ENCODE measurements around the gene ZNF292. TPM values are rescaled to one million over a fixed set of nuclear protein-coding genes. Genes with fewer than 3 reads are reported as not detected.
"Not testable (repeated sequence)": the region's sequence is repeated elsewhere in the genome, so short reads cannot be mapped to it uniquely, and the experiment has no call there.

ZNF292 gene
- total and polyA plus RNA-seq, 2 donors (not counting 3 experiments of a cell fraction or from before 2014, with no cell fraction given): 3.5 to 24.9 TPM

DNA sequence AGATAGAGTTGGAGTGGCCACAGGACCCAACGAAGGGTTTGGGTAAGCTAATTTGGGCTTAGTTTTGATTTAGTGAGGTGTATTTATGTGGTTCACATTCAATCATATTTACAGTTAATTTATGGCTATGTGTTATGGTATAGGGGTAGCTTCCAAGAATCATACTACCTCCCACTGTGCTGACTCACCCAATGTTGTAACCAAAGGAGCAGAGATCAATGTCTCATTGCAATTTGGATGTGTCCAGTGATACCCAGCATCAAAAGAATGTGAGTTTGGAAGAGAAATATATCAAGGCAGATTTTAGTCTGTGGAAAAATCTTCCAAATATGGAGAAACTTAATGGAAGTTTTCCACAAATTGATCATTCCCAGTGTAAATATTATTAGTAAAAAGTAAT lies 141.8 kb downstream of the ZNF292 start:
- Histone ChIP-seq H3K27me3 (ENCODE audit: control insufficient read depth in 2 of 2, insufficient read depth in 2 of 2, low read length in 2 of 2) (peaks cover 0 to 13% of the 10 kb centered on the region in 2 experiments), H3K4me1 (ENCODE audit: control insufficient read depth, extremely low read depth, insufficient read depth, low read length) (no peaks in the 10 kb centered on the region), H4K20me1 (replicated peaks; ENCODE audit: control insufficient read depth, extremely low read depth, insufficient read depth, low read length) (no peaks in the 10 kb centered on the region), H2AFZ (ENCODE audit: low read depth, low read length) (no peak overlapping the region), H3K9me1 (replicated peaks; ENCODE audit: control insufficient read depth, extremely low read depth, insufficient read depth, low read length) (no peaks in the 10 kb centered on the region), H3K9me3 (replicated peaks; ENCODE audit: control insufficient read depth, insufficient read depth, low read length) (no peaks in the 10 kb centered on the region), H3K9ac (replicated peaks; ENCODE audit: extremely low read depth, insufficient read depth, low read length) (no peak overlapping the region), H3K79me2 (ENCODE audit: control insufficient read depth, insufficient read depth, low read length) (no peaks in the 10 kb centered on the region), H3K4me3 (replicated peaks in 1 of 3; ENCODE audit: insufficient read depth in 1 of 3, low read depth in 1 of 3, low read length in 3 of 3) (no peak overlapping the region), H3K36me3 (ENCODE audit: control insufficient read depth in 2 of 2, extremely low read depth in 1 of 2, insufficient read depth in 2 of 2, low read length in 2 of 2) (no peaks in the 10 kb centered on the region), H3K27ac (ENCODE audit: insufficient read depth, low read depth, low read length) (no peak overlapping the region), H3K4me2 (ENCODE audit: insufficient read depth, low read length) (no peak overlapping the region)
- intact Hi-C loops (cut with micrococcal nuclease): no loop called here
- TF ChIP-seq POLR2AphosphoS5 (IDR thresholded peaks at IDR 0.05; ENCODE audit: insufficient read depth, low read depth, low read length) (no peak), MYC (IDR thresholded peaks at IDR 0.05; ENCODE audit: low read depth, low read length) (no peak), GATA2 (IDR thresholded peaks at IDR 0.05; ENCODE audit: insufficient read depth, insufficient read length, low read depth, low read length) (no peak)
- TF ChIP-seq, protein P1, sequence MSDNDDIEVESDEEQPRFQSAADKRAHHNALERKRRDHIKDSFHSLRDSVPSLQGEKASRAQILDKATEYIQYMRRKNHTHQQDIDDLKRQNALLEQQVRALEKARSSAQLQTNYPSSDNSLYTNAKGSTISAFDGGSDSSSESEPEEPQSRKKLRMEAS (IDR thresholded peaks at IDR 0.05; ENCODE audit: insufficient read depth, insufficient read length): no peak
- TF ChIP-seq, protein P2, sequence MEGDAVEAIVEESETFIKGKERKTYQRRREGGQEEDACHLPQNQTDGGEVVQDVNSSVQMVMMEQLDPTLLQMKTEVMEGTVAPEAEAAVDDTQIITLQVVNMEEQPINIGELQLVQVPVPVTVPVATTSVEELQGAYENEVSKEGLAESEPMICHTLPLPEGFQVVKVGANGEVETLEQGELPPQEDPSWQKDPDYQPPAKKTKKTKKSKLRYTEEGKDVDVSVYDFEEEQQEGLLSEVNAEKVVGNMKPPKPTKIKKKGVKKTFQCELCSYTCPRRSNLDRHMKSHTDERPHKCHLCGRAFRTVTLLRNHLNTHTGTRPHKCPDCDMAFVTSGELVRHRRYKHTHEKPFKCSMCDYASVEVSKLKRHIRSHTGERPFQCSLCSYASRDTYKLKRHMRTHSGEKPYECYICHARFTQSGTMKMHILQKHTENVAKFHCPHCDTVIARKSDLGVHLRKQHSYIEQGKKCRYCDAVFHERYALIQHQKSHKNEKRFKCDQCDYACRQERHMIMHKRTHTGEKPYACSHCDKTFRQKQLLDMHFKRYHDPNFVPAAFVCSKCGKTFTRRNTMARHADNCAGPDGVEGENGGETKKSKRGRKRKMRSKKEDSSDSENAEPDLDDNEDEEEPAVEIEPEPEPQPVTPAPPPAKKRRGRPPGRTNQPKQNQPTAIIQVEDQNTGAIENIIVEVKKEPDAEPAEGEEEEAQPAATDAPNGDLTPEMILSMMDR (IDR thresholded peaks at IDR 0.05; ENCODE audit: extremely low read depth in 1 of 2, insufficient read depth in 1 of 2, low read depth in 1 of 2, low read length in 2 of 2): no peak
- POLR2A ChIA-PET: no interaction called here
- BruUV-seq (replicated peaks): no TSS peak
- CTCF ChIA-PET: no interaction called here
- DNase-seq (ENCODE audit: low read depth, low spot score) (no peak), FAIRE-seq (no peak)
- dilution Hi-C loops (cut with MboI; ENCODE audit: extremely low pct_ligation_motif_present, low sequenced_read_pairs): no loop called here

DNA sequence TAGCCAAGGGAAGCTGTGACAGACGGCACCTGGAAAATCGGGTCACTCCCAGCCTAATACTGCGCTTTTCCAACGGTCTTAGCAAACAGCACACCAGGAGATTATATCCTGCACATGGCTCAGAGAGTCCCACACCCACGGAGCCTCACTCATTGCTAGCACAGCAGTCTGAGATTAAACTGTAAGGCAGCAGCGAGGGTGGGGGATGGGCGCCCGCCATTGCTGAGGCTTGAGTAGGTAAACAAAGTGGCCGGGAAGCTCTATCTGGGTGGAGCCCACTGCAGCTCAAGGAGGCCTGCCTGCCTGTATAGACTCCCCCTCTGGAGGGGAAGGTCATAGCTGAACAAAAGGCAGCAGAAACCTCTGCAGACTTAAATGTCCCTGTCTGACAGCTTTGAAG lies 145.9 kb downstream of the ZNF292 start:
- H3K36me3 ChIP-seq (ENCODE audit: control insufficient read depth in 2 of 2, extremely low read depth in 1 of 2, insufficient read depth in 2 of 2, low read length in 2 of 2); DNase-seq (ENCODE audit: low read depth, low spot score); H4K20me1 ChIP-seq (replicated peaks; ENCODE audit: control insufficient read depth, extremely low read depth, insufficient read depth, low read length); H3K4me2 ChIP-seq (ENCODE audit: insufficient read depth, low read length); intact Hi-C loops (cut with micrococcal nuclease); H3K27ac ChIP-seq (ENCODE audit: insufficient read depth, low read depth, low read length); H3K4me3 ChIP-seq (replicated peaks in 1 of 3; ENCODE audit: insufficient read depth in 1 of 3, low read depth in 1 of 3, low read length in 3 of 3); H3K79me2 ChIP-seq (ENCODE audit: control insufficient read depth, insufficient read depth, low read length); BruUV-seq (replicated peaks); H3K4me1 ChIP-seq (ENCODE audit: control insufficient read depth, extremely low read depth, insufficient read depth, low read length); FAIRE-seq; H2AFZ ChIP-seq (ENCODE audit: low read depth, low read length); dilution Hi-C loops (cut with MboI; ENCODE audit: extremely low pct_ligation_motif_present, low sequenced_read_pairs); H3K9me1 ChIP-seq (replicated peaks; ENCODE audit: control insufficient read depth, extremely low read depth, insufficient read depth, low read length); H3K9me3 ChIP-seq (replicated peaks; ENCODE audit: control insufficient read depth, insufficient read depth, low read length); POLR2A ChIA-PET; H3K9ac ChIP-seq (replicated peaks; ENCODE audit: extremely low read depth, insufficient read depth, low read length): not testable (repeated sequence)
- H3K27me3 ChIP-seq (ENCODE audit: control insufficient read depth in 2 of 2, insufficient read depth in 2 of 2, low read length in 2 of 2): peaks cover 0 to 11% of the 10 kb centered on the region in 2 experiments
- CTCF ChIA-PET: interaction anchor here (1.0 kb wide), 1 partner anchor 17 kb away, joined by 4 read pairs; no protein-coding TSS in a partner anchor
